CD14-positive monocyte (primary cell): Measurements from ENCODE around the gene HK3. TPM values are rescaled to one million over a fixed set of nuclear protein-coding genes. Genes with fewer than 3 reads are reported as not detected.

ENCODE experiments used
- DNase-seq, 3 donors: peaks; one replicate each; pipeline ENCODE4 v3.0.0-alpha.2; 2011 to 2022
- H2AFZ ChIP-seq: 2 replicates; pipeline ENCODE4 v1.6.0; 2012; ENCODE audit warnings: mild to moderate bottlenecking, low read depth, low read length, inconsistent platforms; ENCODE audit not compliant: insufficient read depth, poor library complexity, severe bottlenecking
- H3K27ac ChIP-seq, 2 donors: 1 replicate in 1 of 2; 2 replicates in 1 of 2; pipeline ENCODE4 v1.5.1; 2012 to 2013; ENCODE audit warnings: low read length in 2 of 2, control low read depth in 1 of 2, inconsistent platforms in 1 of 2, low read depth in 1 of 2, mild to moderate bottlenecking in 1 of 2
- H3K27me3 ChIP-seq, 2 donors: one replicate each; pipeline versions ENCODE4 v1.6.0 to v1.6.1; 2011 to 2013; ENCODE audit warnings: low read length in 2 of 2; ENCODE audit not compliant: control insufficient read depth in 2 of 2, insufficient read depth in 2 of 2
- H3K36me3 ChIP-seq, 2 donors: replicated peaks in 1 of 2; 1 replicate in 1 of 2; 2 replicates in 1 of 2; pipeline versions ENCODE4 v1.5.1 to v1.6.1; 2012 to 2013; ENCODE audit warnings: low read length in 2 of 2, control low read depth in 1 of 2, inconsistent platforms in 1 of 2, mild to moderate bottlenecking in 1 of 2; ENCODE audit not compliant: insufficient read depth in 2 of 2, control insufficient read depth in 1 of 2
- H3K4me1 ChIP-seq, 2 donors: 1 replicate in 1 of 2; 2 replicates in 1 of 2; pipeline versions ENCODE4 v1.5.1 to v1.6.1; 2012 to 2013; ENCODE audit warnings: low read length in 2 of 2, control low read depth in 1 of 2, inconsistent platforms in 1 of 2, mild to moderate bottlenecking in 1 of 2, moderate library complexity in 1 of 2; ENCODE audit not compliant: insufficient read depth in 2 of 2, control insufficient read depth in 1 of 2
- H3K4me2 ChIP-seq: replicated peaks from 2 replicates; pipeline ENCODE3; 2012; ENCODE audit warnings: low read length, moderate library complexity, mild to moderate bottlenecking; ENCODE audit not compliant: poor library complexity, severe bottlenecking; ENCODE audit errors: extremely low read depth
- H3K4me3 ChIP-seq, 3 experiments: fragments of 200-600 bp in 1 of 3; sonication (generic) in 1 of 3; replicated peaks in 1 of 3; 1 replicate in 2 of 3; 2 replicates in 1 of 3; pipeline ENCODE4 v1.5.1; 2011 to 2013; ENCODE audit warnings: low read length in 3 of 3, mild to moderate bottlenecking in 3 of 3, control low read depth in 2 of 3, low read depth in 2 of 3, inconsistent platforms in 1 of 3, moderate library complexity in 1 of 3
- H3K79me2 ChIP-seq: 2 replicates; pipeline ENCODE4 v1.6.0; 2012; ENCODE audit warnings: mild to moderate bottlenecking, control low read depth, inconsistent platforms, low read length, moderate library complexity; ENCODE audit not compliant: insufficient read depth
- H3K9ac ChIP-seq: 2 replicates; pipeline ENCODE4 v1.6.0; 2017; ENCODE audit warnings: low read length, mild to moderate bottlenecking; ENCODE audit not compliant: insufficient read depth, poor library complexity, severe bottlenecking
- H3K9me3 ChIP-seq, 2 donors: replicated peaks in 1 of 2; 1 replicate in 1 of 2; 2 replicates in 1 of 2; pipeline versions ENCODE4 v1.5.1 to v1.6.1; 2012 to 2013; ENCODE audit warnings: low read length in 2 of 2, control low read depth in 1 of 2; ENCODE audit not compliant: control insufficient read depth in 1 of 2, insufficient read depth in 1 of 2
- H4K20me1 ChIP-seq: 2 replicates; pipeline ENCODE4 v1.6.0; 2012; ENCODE audit warnings: mild to moderate bottlenecking, low read length, control low read depth, moderate library complexity; ENCODE audit not compliant: insufficient read depth
- H3K27ac Mint-ChIP-seq, 7 donors: one replicate each; pipeline ENCODE4 v1.8.0; 2020; ENCODE audit warnings: mild to moderate bottlenecking in 7 of 7, mixed read lengths in 7 of 7, moderate library complexity in 6 of 7, inconsistent platforms in 2 of 7
- H3K27me3 Mint-ChIP-seq, 3 donors: one replicate each; pipeline ENCODE4 v1.8.0; 2021 to 2022; ENCODE audit warnings: low read depth in 3 of 3, mild to moderate bottlenecking in 3 of 3, mixed read lengths in 3 of 3, moderate library complexity in 3 of 3, inconsistent platforms in 1 of 3
- H3K36me3 Mint-ChIP-seq, 2 donors: one replicate each; pipeline ENCODE4 v1.8.0; 2020; ENCODE audit warnings: mixed read lengths in 2 of 2, inconsistent platforms in 1 of 2, mild to moderate bottlenecking in 1 of 2
- H3K4me1 Mint-ChIP-seq: one replicate; pipeline ENCODE4 v1.8.0; 2020; ENCODE audit warnings: mild to moderate bottlenecking, mixed read lengths
- H3K4me3 Mint-ChIP-seq, 2 donors: one replicate each; pipeline ENCODE4 v1.8.0; 2020; ENCODE audit warnings: mild to moderate bottlenecking in 2 of 2, mixed read lengths in 2 of 2, moderate library complexity in 1 of 2
- H3K9me3 Mint-ChIP-seq, 7 donors: one replicate each; pipeline ENCODE4 v1.8.0; 2020 to 2022; ENCODE audit warnings: mixed read lengths in 7 of 7, mild to moderate bottlenecking in 6 of 7, moderate library complexity in 6 of 7, inconsistent platforms in 2 of 7
- WGBS: methylation state at CpG from one replicate; pipeline ENCODE4 v1.1.5; 2013; ENCODE audit warnings: missing lambda C conversion rate; ENCODE audit not compliant: insufficient coverage; 5-methylcytosine and 5-hydroxymethylcytosine counted together
- intact Hi-C, 2 donors: fragments of 100-400 bp; cut with micrococcal nuclease; formaldehyde crosslinking; loops; one replicate each; pipeline versions ENCODE4 v1.15.0 to v1.15.1; 2023
- polyA plus RNA-seq, 3 donors: library from polyadenylated mRNA; depleted of rRNA in 1 of 3; unstranded in 2 of 3; stranded (reverse) in 1 of 3; fragments of 300-500 nt in 2 of 3; fragments of >200 nt in 1 of 3; fragmentation: Illumina TruSeq in 2 of 3; gene quantifications; 1 replicate in 2 of 3; 2 replicates in 1 of 3; pipeline ENCODE4 v1.2.3, GENCODE V29; 2012 to 2021
- TF ChIP-seq, protein P1 (sequence below): fragments of 200-600 bp; IDR thresholded peaks from one replicate; pipeline ENCODE4 v1.8.0; 2022; ENCODE audit warnings: antibody characterized with exemption, mild to moderate bottlenecking

The HK3 gene
- polyA plus RNA-seq, 3 donors, result 174 to 988 (median 204) TPM

DNA sequence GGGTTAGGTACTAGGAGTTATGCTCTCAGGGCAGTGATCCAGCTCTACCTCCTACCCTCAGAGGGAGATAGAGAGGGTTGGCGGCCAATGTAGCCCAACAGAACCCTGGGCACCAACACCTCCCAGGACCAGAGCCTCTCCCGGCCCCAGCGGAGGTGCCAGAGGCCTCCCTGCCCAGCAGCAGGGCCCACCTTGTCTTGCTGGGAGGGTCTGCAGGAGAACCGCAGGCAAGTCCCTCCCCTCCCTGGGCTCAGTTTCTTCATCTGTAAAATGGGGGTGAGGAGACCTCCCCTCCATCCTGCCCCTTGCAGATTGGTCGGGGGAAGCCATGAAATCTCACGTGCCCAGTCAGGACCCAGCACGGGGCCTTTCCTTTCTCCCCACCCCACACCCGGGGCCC lies 34.4 kb downstream of the HK3 start:
- Histone ChIP-seq H3K4me1 (no peaks in the 10 kb centered on the region), H3K27me3 (peaks cover 6 to 68% of the 10 kb centered on the region in 2 donors)
- peak overlapping the region in 1 of 2 donors; percentile 57 for H3K4me3 Mint-ChIP-seq

DNA sequence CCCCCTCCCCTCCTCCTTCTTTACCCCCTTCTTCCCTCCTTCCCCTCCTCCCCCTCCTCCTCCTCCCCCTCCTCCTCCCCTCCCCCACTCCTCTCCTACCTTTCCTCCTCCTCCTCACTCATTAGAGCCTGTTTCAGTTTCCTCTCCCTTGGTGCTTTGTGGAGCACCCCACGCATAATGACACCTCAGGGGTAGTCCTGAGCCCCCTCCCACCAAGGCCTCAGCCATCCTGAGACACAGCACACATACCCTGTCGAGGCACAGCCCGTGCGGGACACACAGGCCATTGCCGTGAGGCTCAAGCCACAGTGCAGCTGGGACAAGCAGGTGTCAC lies 35.4 kb downstream of the HK3 start:
- Mint-ChIP-seq H3K4me1 (peaks cover 4% of the 10 kb centered on the region), H3K36me3 (no peaks in the 10 kb centered on the region), H3K9me3 (peaks cover 0 to 11% (median 3%) of the 10 kb centered on the region in 7 donors), H3K27ac (no peak overlapping the region), H3K4me3 (peak overlapping the region in 1 of 2 donors; percentile 31), H3K27me3 (peaks cover 48 to 64% (median 49%) of the 10 kb centered on the region in 3 donors)
- intact Hi-C loops, result no loop called here
- H3K27ac ChIP-seq, result no peak overlapping the region
- 34% methylated on average over 5 of the region's 5 CpGs for WGBS
- H2AFZ ChIP-seq, result no peak overlapping the region
- H3K4me1 ChIP-seq, result no peaks in the 10 kb centered on the region
- peaks cover 6 to 62% of the 10 kb centered on the region in 2 donors for H3K27me3 ChIP-seq
- H3K36me3 ChIP-seq, result no peaks in the 10 kb centered on the region
- TF ChIP-seq, protein P1, sequence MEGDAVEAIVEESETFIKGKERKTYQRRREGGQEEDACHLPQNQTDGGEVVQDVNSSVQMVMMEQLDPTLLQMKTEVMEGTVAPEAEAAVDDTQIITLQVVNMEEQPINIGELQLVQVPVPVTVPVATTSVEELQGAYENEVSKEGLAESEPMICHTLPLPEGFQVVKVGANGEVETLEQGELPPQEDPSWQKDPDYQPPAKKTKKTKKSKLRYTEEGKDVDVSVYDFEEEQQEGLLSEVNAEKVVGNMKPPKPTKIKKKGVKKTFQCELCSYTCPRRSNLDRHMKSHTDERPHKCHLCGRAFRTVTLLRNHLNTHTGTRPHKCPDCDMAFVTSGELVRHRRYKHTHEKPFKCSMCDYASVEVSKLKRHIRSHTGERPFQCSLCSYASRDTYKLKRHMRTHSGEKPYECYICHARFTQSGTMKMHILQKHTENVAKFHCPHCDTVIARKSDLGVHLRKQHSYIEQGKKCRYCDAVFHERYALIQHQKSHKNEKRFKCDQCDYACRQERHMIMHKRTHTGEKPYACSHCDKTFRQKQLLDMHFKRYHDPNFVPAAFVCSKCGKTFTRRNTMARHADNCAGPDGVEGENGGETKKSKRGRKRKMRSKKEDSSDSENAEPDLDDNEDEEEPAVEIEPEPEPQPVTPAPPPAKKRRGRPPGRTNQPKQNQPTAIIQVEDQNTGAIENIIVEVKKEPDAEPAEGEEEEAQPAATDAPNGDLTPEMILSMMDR, result no peak
- no peak overlapping the region for H3K4me2 ChIP-seq
- no peak for DNase-seq
- no peaks in the 10 kb centered on the region for H4K20me1 ChIP-seq
- H3K9ac ChIP-seq, result no peak overlapping the region
- H3K79me2 ChIP-seq, result no peaks in the 10 kb centered on the region
- no peaks in the 10 kb centered on the region for H3K9me3 ChIP-seq
- H3K4me3 ChIP-seq, result no peak overlapping the region

More for the DNA sequence above, 34.4 kb downstream of the HK3 start:
- no peak overlapping the region for H3K4me3 ChIP-seq
- H4K20me1 ChIP-seq, result no peaks in the 10 kb centered on the region
- intact Hi-C loops, result no loop called here
- H2AFZ ChIP-seq, result no peak overlapping the region
- Mint-ChIP-seq H3K9me3 (peaks cover 0 to 15% (median 3%) of the 10 kb centered on the region in 7 donors), H3K27ac (no peak overlapping the region), H3K4me1 (peaks cover 4% of the 10 kb centered on the region), H3K27me3 (peaks cover 48 to 69% (median 49%) of the 10 kb centered on the region in 3 donors), H3K36me3 (no peaks in the 10 kb centered on the region)
- WGBS, result 93% methylated on average over 3 of the region's 8 CpGs
- H3K4me2 ChIP-seq, result no peak overlapping the region
- no peak overlapping the region for H3K27ac ChIP-seq
- TF ChIP-seq, protein P1, result no peak
- no peak for DNase-seq
- H3K36me3 ChIP-seq, result no peaks in the 10 kb centered on the region
- no peak overlapping the region for H3K9ac ChIP-seq
- no peaks in the 10 kb centered on the region for H3K79me2 ChIP-seq
- H3K9me3 ChIP-seq, result peaks cover 0 to 4% of the 10 kb centered on the region in 2 donors
